CD4-positive, alpha-beta T cell treated with Interleukin-6 at 100 ng/mL for 8 hours (primary cell): ENCODE data around the gene MLLT3.

Source experiments
- DNase-seq: peaks from one replicate; pipeline ENCODE4 v3.0.0-alpha.2; 2020; ENCODE audit warnings: mixed read lengths, low spot score

MLLT3 gene

GRCh38 chr9:20512106-20512505 lies 110.2 kb downstream of the MLLT3 start:
- no peak for DNase-seq

DNA sequence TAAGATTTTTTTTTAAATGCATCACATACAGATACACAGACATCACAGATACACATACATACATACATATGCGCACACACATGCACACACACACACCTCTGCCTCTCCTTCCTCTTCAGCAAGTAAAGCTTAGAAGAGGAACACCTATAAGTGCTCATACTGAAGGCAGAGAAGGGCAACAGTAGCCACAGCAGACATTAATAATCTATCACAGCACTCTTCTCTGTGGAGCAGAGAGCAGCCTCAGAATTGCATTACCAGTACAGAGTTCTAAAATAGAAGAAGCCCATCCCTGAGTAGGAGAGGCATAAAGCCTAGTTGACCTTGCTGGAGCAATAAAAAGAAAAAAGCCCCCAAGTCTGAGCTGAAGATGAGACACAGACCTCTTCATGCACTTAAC lies 110.6 kb downstream of the MLLT3 start:
- no peak for DNase-seq

DNA sequence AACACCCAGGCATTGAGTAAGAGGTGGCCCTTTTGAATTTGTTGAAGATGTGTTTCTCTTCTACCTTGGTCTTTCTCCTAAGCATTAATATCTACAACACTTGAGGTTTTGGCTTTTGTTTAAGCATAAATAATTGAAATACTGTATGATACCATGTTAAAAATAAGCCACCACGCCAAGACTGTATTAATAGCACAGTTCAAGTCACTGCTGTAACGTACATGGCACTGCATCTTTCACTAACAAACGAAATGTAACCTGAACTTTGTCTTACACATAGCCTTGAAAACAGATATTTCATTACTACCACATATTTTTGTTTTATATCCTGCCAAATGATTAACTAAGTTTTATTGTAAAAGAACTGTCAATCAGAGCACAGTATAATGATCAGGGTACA lies 112.8 kb downstream of the MLLT3 start:
- no peak for DNase-seq

DNA sequence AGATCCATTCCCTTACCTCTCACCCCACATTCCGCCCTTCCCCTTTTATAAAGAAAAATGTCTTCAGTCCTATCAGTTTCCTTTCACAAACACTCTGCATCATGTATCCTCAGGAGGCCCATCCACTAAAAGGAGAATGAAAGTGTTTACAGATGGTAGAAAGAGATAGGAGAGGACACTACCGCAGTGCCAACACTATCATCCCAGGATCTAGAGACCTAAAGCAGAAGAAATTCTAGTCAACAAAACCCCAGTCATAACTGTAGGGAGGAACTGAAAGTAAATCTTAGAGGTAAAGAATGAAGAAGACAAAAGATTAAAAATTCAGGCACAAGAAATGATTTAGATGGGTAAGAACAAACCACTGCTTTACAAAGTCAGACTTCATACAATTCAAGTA lies 114.1 kb downstream of the MLLT3 start:
- DNase-seq: no peak

DNA sequence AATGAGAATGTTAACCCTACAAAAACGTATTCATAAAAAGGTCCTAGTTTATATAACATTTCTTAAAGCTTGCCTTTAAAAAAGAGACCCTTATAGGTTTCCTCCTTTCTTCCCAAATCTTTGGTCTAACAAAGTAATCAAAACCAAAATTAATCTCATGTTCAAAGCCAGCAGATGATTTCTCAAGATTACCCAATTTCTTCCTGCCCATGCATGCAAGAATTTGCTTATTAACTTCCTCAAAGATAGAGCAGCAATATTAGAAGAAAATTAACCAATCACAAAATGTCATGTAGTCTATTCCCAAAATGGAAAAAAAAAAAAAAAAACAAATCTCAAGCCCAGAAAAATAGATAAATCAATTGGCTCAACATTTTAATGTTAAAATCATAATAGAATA lies 114.9 kb downstream of the MLLT3 start:
- no peak for DNase-seq

DNA sequence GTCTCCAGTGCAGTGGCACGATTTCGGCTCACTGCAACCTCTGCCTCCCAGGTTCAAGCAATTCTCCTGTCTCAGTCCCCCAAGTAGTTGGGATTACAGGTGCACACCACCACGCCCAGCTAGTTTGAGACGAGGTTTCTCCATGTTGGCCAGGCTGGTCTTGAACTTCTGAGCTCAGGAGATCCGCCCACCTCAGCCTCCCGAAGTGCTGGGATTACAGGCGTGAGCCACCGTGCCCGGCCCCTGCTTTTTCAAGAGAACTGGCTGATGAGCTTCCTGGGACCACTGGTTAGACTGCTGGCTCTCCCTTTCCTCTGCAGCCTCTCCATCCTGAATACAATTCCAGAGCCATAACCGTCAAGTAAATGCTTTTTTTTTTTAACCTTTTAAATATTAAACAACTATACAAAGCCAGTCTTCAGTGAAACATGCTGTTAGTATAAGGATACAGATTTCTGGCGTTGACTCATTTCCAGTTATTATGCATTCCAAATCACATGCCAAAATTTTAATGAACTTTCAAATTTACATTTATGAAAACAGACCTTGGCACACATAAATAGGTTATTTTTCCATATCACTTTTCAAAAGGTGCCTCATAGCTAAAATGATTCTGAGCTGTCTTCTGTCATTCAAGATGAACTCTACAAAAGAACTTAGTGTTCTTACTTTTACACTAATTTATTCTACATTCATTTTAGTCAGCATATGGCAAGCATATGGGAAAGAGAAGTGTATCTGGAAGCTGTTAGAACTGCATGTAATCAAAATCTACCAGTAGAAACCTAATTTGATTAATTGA lies 116.0 kb downstream of the MLLT3 start:
- DNase-seq: no peak

DNA sequence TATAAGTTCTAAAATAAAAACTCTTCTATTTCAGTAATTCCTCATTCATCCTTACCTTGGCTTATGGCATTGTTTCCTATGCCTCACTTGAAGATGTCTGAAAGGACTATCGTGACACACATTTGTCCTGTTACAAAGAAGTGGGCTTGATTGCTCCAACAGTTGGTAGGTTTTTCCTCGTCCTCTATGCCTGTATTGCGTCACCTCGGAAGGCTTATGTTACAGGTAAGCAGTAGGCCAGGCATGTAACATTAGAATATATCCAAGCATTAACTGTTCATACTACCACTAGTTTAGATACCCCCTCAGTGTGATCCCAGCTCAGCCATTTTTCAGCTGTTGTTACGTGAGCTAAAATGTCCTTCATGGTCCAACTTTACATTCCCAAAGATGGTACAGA lies 116.7 kb downstream of the MLLT3 start:
- DNase-seq: no peak

- peak; percentile 47 for DNase-seq
Measured at GRCh38 chr9:20504930-20505329, 117.4 kb downstream of the MLLT3 start.

DNA sequence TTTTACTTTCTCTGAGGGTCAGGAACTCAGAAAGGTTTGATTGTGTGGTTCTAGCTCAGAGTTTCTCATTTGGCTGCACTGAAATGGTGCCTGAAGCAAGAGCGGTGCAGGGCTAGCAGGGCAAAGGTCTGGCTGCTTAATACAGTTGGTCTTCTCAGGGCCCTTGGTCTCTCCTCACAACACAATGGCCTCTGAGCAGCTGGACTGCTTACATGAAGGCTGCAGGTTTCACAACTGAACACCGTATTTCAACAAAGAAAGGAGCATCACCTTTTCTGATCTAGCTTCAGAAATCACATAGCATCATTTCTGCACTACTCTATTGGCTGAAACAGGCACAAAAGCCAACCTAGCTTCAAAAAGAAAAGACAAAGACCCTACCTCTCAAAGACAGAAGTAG lies 122.2 kb downstream of the MLLT3 start:
- DNase-seq: no peak

DNA sequence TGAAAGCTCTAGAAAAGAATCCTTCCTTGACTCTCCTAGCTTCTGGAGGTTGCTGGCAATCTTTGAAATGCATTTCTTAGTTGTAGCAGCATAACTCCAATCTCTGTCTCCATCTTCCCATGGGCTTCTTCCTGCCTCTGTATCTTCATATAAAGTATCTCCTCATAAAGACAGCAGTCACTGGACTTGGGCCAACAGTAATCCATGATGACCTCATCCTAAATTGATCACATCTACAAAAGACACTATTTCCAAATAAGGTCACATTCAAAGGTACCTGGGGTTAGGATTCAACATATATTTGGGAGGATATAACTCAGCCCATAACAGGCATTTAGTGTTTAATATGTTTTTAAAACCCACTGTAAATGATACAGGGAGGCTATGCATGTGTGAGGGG lies 123.3 kb downstream of the MLLT3 start:
- no peak for DNase-seq

GRCh38 chr9:20496328-20496727 lies 126.0 kb downstream of the MLLT3 start:
- no peak for DNase-seq

GRCh38 chr9:20495098-20495497 lies 127.2 kb downstream of the MLLT3 start:
- DNase-seq: no peak

GRCh38 chr9:20494035-20494434 lies 128.3 kb downstream of the MLLT3 start:
- no peak for DNase-seq

DNA sequence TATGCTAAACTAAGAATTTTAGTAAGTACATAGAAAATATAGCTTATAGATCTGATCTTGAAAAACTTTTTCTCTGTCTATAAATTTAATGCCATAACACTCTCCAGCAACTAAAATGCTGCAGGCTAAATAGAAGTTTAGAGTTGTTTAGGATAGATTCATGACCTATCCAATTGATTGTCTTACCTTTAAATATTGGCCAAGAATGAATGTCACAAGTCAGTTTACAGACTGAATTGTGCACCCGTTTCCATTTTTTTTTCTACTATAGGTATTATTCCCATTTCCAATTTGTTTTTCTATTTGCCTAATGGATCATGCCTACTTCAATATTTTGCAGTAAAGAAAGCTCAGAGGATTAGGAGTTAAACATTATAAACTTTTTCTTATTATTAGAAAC lies 129.5 kb downstream of the MLLT3 start:
- DNase-seq: no peak

DNA sequence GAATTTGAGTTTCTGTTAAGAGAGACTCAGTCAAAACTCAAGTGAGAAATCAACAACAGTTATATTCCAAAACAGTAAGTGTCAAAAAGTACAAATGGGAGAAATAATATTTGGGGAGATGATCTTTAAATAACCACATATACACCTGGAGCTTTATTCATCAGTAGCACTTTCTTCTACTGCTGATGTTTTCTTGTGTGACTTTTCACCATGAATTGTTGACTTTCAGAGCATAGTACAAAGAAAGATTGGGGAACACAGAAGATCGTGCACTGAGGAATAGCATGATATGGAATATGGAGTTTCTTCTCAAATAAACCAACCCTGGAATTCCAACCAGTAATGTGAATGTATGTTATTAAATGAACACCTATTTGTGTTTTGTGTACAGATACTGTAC lies 130.7 kb downstream of the MLLT3 start:
- no peak for DNase-seq

DNA sequence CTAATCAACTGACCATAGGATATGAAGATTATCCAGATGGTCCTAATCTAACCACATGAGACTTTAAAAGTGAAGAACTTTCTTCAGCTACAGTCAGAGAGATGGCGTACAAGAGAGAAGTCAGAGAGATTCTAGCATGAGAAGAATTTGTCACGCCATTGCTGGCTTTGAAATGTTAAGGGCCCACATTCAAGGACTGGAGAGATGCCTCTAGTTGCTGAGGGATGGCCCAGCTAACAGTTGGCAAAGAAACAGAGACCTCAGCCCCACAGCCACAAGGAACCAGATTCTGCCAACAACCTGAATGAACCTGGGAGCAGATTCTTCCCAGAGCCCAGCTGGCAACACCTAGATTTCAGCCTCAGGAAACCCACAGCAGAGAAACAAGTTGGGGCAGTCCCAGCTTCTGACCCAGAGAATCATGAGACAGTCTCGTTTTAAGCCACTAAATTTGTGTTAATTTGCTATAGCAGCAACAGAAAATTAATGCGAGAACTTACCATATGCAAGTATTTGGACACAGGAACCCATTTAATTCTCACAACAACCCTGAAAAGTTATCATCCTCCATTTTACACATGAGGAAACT lies 132.0 kb downstream of the MLLT3 start:
- no peak for DNase-seq

- DNase-seq: no peak
Measured at GRCh38 chr9:20488691-20489090, 133.6 kb downstream of the MLLT3 start.

GRCh38 chr9:20486552-20486951 lies 135.7 kb downstream of the MLLT3 start:
- no peak for DNase-seq

DNA sequence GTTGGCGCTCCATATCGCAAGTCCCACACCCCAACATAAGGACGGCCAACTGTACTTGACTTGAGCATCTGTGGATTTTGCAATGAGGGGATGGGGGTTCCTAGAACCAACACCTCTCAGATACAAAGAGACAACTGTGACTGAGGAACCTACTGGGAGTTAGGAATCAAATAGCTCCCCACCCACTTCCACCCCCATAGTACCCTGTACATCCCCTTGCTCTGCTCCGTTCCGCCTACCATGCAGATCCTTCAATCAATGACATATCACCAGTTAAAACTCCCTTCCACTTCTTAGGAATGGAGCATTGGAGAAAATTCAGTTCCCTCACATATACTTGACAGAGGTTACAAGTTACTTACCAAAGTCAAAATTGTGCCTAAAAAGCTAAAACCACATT lies 140.9 kb downstream of the MLLT3 start:
- no peak for DNase-seq

DNA sequence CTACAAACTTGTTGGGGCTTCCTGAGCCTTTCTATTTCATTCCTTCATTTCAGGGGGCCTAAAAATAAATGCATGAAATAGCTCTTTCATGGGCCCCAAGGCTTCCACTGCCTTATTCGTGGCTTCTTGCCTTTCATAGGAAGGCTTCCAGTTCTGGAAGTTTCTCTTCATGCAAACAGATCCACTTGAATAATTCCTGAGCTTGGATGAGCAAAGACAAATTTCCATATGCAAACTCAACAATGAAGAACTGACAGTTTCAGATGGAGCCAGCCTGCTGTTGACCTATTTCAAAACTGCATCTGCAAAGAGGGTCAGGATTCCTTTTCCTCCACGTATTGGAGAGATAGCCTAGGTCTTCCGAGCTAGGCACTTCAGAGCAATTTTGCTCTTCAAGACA lies 142.1 kb downstream of the MLLT3 start:
- DNase-seq: no peak

GRCh38 chr9:20479419-20480155 lies 142.7 kb downstream of the MLLT3 start:
- no peak for DNase-seq

DNA sequence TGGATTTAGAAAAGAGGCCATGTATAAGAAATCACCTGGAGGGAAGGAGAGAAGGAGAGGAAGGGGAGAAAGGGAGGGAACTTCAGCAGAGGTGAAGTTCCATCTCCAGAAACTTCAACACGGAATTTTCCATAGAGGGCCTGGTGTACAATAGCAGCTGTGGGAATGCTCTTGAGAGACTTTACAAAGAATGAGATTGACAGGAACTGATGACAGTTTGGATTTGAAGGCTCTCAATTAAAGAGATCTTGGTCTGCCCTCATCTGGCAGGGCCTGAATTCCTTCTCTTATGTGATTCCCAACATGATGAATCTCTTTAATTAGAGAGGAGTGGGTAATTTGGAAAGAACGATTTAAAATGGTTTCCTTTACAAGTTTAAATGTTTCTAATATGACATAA lies 143.5 kb downstream of the MLLT3 start:
- DNase-seq: no peak

DNA sequence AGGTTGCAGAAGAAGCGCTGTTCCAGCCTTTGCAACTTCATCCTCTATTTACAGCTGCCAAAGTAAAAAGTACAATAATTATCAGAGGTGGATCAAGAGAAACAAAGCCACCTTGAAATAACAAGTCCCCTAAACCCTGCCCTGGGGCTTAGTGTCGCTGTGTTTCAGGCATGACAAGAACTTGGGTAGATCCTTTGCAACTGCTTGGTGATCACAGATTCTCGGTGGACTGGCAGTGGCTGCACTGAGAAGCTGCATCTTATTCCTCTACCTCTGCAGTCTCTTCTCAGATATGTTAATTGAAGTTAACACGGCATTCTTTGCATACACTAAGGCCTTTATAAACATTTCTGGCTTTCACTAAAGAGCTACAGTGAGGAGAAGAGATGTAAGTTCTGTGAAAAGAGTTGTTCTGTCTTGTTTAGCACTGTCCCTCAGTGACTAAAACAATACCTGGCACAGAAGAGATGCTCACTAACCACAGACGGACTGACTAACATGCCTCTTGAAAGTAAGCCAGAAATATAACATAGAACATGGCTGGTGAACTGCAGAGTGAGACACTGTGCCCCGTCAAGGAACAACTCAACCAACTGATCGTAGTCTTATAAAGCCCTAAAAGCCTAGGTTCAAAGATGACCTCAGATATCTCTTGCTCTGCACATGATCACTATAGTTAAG lies 144.2 kb downstream of the MLLT3 start:
- DNase-seq: no peak
